HAP-1 (cell line): Measurements from ENCODE around the gene ZSWIM8.
A peak's percentile ranks its signal among the peaks of the same experiment; 100 is the strongest.

Source experiments
- DNase-seq, 2 experiments: peaks; one replicate each; pipeline ENCODE4 v3.0.0-alpha.2; 2016 to 2020; ENCODE audit warnings: low spot score in 2 of 2
- H3K27me3 ChIP-seq: fragments of 250-450 bp; sonication (Bioruptor Pico); 2 replicates; pipeline ENCODE4 v1.5.1; 2020; ENCODE audit warnings: low read depth, mild to moderate bottlenecking, moderate library complexity
- H3K36me3 ChIP-seq: fragments of 250-450 bp; sonication (Bioruptor Pico); replicated peaks from 2 replicates; pipeline ENCODE4 v1.5.1; 2020; ENCODE audit warnings: mild to moderate bottlenecking
- H3K4me1 ChIP-seq: fragments of 250-450 bp; sonication (Bioruptor Pico); 2 replicates; pipeline ENCODE4 v1.5.1; 2020; ENCODE audit warnings: mild to moderate bottlenecking
- H3K4me3 ChIP-seq: fragments of 250-450 bp; sonication (Bioruptor Pico); 2 replicates; pipeline ENCODE4 v1.5.1; 2020; ENCODE audit warnings: mild to moderate bottlenecking, moderate library complexity
- H3K9me3 ChIP-seq: fragments of 250-450 bp; sonication (Bioruptor Pico); 2 replicates; pipeline ENCODE4 v1.5.1; 2020; ENCODE audit warnings: mild to moderate bottlenecking, moderate library complexity
- in situ Hi-C: fragments of 300-500 bp; cut with MboI; formaldehyde crosslinking; loops from 3 replicates; pipeline ENCODE4 v1.14.3; 2020; ENCODE audit warnings: low sequenced_read_pairs, inconsistent platforms, mixed read lengths

The ZSWIM8 gene

DNA sequence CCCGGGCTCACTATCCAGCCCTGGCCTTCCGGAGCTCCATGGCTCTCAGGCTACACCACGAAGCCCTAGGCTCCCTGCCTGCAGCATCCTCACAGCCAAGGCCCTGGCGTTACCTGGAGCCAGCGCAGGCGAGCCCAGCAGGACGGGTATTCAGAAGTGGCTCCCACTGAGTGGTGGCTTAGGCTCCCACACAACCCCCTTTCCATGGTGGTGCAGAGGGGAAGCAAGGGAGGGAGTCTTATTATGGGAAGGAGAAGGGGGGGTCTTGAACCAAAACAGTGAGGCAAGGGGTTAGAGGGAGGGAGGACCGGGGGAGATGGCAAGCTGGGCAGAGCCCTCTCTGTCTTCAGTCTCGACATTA, 55.6 kb downstream of the ZSWIM8 start:
- Histone ChIP-seq H3K4me1 (no peaks in the 10 kb centered on the region), H3K9me3 (no peaks in the 10 kb centered on the region), H3K4me3 (no peak overlapping the region), H3K27me3 (no peaks in the 10 kb centered on the region), H3K36me3 (peaks cover 29% of the 10 kb centered on the region)
- in situ Hi-C loops: no loop called here
- no peak for DNase-seq

DNA sequence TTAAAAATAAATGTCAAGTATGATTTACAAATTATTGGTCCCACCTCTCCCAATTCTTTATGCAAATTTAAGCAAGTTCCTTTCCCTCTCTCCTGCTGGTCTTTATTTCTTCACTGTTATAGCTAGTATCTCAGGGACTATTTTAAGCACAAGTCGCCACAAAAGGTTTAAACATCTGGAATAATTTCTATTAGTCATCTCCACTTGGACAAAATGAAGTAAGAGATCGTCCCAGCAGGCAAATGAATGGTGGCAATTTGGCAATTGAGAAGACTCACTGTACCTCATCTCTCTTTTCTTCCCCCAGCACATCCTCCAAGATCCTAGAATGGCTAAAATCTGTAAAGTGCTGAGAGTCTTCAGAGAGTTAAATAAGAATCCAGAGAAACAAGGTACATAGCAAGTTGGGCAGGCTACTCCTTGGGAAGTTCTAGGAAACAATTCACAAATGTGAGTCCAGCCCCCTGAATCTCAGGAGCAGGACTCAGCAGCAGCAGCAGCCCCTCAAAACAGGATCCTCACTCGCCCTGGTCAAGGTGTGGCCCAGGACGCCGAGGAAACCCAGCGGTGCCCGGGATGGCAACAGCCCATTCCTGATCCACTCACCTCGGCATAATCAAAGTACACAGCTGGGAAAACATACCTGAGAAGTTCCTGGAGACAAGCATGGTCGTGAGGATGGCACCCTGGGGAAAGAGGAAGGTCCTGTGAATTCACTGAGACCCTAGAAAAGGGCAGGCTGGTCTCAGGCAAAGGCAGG, 56.3 kb downstream of the ZSWIM8 start:
- DNase-seq: no peak
- no peaks in the 10 kb centered on the region for H3K27me3 ChIP-seq
- no peaks in the 10 kb centered on the region for H3K9me3 ChIP-seq
- no peak overlapping the region for H3K4me3 ChIP-seq
- peaks cover 33% of the 10 kb centered on the region for H3K36me3 ChIP-seq
- H3K4me1 ChIP-seq: no peaks in the 10 kb centered on the region
- in situ Hi-C loops: no loop called here

DNA sequence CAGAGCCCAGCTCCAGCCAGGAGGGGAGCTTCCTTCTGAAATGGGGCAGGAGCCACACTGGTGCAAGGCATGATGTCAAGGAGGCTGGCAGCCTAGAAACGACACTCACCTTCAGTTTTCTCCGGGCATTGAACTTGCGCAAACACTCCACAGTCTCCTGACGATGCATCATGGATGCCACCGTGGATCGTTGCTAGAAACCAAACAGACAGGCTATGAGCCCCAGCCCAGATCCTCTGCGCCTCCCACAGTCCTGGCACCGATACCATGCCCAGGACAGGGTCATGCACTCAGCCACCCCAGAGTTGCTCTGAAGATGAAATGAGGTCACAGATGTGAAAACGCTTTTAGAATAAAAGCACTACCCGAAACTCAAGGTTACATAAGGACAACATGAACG, 56.9 kb downstream of the ZSWIM8 start:
- H3K36me3 ChIP-seq: peaks cover 32% of the 10 kb centered on the region
- H3K9me3 ChIP-seq: no peaks in the 10 kb centered on the region
- H3K4me3 ChIP-seq: no peak overlapping the region
- H3K27me3 ChIP-seq: no peaks in the 10 kb centered on the region
- DNase-seq: no peak
- in situ Hi-C loops: no loop called here
- no peaks in the 10 kb centered on the region for H3K4me1 ChIP-seq

DNA sequence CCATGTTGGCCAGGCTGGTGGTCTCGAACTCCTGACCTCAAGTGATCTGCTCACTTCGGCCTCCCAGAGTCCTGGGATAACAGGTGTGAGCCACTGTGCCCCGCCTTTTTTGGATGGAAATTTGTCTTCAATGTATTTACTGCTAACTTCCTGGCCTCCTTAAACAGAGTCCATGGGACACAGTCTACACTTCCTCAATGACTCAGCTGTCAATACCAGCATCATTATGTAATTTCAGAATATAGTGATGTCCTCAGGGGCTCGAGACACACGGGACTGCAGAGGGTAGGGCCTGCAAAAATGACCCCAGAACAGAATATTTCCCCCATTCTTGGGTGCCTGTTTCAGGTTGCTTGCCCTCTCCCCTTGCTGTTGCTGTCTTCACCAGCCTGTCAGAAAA, 57.9 kb downstream of the ZSWIM8 start:
- H3K9me3 ChIP-seq: no peaks in the 10 kb centered on the region
- no peak for DNase-seq
- no peaks in the 10 kb centered on the region for H3K4me1 ChIP-seq
- in situ Hi-C loops: no loop called here
- peaks cover 41% of the 10 kb centered on the region for H3K36me3 ChIP-seq
- no peak overlapping the region for H3K4me3 ChIP-seq
- H3K27me3 ChIP-seq: no peaks in the 10 kb centered on the region

- no peaks in the 10 kb centered on the region for H3K9me3 ChIP-seq
- no peaks in the 10 kb centered on the region for H3K27me3 ChIP-seq
- H3K36me3 ChIP-seq: peaks cover 42% of the 10 kb centered on the region
- in situ Hi-C loops: loop anchor here (5.0 kb wide), 1 partner anchor 35 kb away; no protein-coding TSS in a partner anchor
- H3K4me1 ChIP-seq: no peaks in the 10 kb centered on the region
- no peak for DNase-seq
- H3K4me3 ChIP-seq: no peak overlapping the region
Measured at GRCh38 chr10:73847031-73847430, 61.6 kb downstream of the ZSWIM8 start.

- H3K27me3 ChIP-seq: no peaks in the 10 kb centered on the region
- no peaks in the 10 kb centered on the region for H3K4me1 ChIP-seq
- H3K36me3 ChIP-seq: peaks cover 44% of the 10 kb centered on the region
- H3K9me3 ChIP-seq: no peaks in the 10 kb centered on the region
- DNase-seq: peak; percentile 61 to 89
- no peak overlapping the region for H3K4me3 ChIP-seq
- in situ Hi-C loops: loop anchor here (5.0 kb wide), 1 partner anchor 33 kb away; no protein-coding TSS in a partner anchor
Measured at GRCh38 chr10:73848821-73849489, 63.5 kb downstream of the ZSWIM8 start.

GRCh38 chr10:73850211-73850610, 64.8 kb downstream of the ZSWIM8 start:
- no peaks in the 10 kb centered on the region for H3K4me1 ChIP-seq
- H3K27me3 ChIP-seq: no peaks in the 10 kb centered on the region
- H3K4me3 ChIP-seq: no peak overlapping the region
- in situ Hi-C loops: no loop called here
- H3K9me3 ChIP-seq: no peaks in the 10 kb centered on the region
- DNase-seq: no peak
- peaks cover 44% of the 10 kb centered on the region for H3K36me3 ChIP-seq

GRCh38 chr10:73850863-73851461, 65.6 kb downstream of the ZSWIM8 start:
- H3K27me3 ChIP-seq: no peaks in the 10 kb centered on the region
- DNase-seq: no peak
- H3K9me3 ChIP-seq: no peaks in the 10 kb centered on the region
- in situ Hi-C loops: no loop called here
- H3K4me1 ChIP-seq: no peaks in the 10 kb centered on the region
- H3K36me3 ChIP-seq: peaks cover 44% of the 10 kb centered on the region
- no peak overlapping the region for H3K4me3 ChIP-seq
